B cell (primary cell): ENCODE data around the gene SPTBN1. TPM values are rescaled to one million over a fixed set of nuclear protein-coding genes. Genes with fewer than 3 reads are reported as not detected.

Experiments
- ATAC-seq: fragments of 200-7000 bp; cut with Tn5 transposase; one replicate; pipeline ENCODE4 v1.10.0; 2021; ENCODE audit warnings: low read depth, mild to moderate bottlenecking, moderate number of reproducible peaks, moderate library complexity
- CTCF ChIA-PET: fragments of 350-600 bp; sonication (Branson Sonifier 250); formaldehyde crosslinking; loops from one replicate; lab custom pipeline; 2021; ENCODE audit warnings: antibody characterized with exemption, inconsistent platforms; lab: Charles Lee
- POLR2A ChIA-PET: fragments of 350-600 bp; sonication (Branson Sonifier 250); formaldehyde crosslinking; loops from one replicate; lab custom pipeline; 2021; ENCODE audit warnings: antibody characterized with exemption; lab: Charles Lee
- DNase-seq: peaks from one replicate; pipeline ENCODE4 v3.0.0; 2013
- H2AFZ ChIP-seq: 2 replicates; pipeline ENCODE4 v1.6.1; 2012; ENCODE audit warnings: mild to moderate bottlenecking, low read depth, low read length; ENCODE audit not compliant: insufficient read depth, poor library complexity, severe bottlenecking
- H3K27ac ChIP-seq, 2 donors: 1 replicate in 1 of 2; 2 replicates in 1 of 2; pipeline ENCODE4 v1.5.1; 2012 to 2013; ENCODE audit warnings: low read length in 2 of 2, mild to moderate bottlenecking in 2 of 2, moderate library complexity in 1 of 2
- H3K27me3 ChIP-seq, 4 experiments: fragments of 200-600 bp in 1 of 4; sonication (generic) in 1 of 4; replicated peaks in 1 of 4; 1 replicate in 2 of 4; 2 replicates in 2 of 4; pipeline versions ENCODE4 v1.6.1 to v1.7.0; 2013 to 2016; ENCODE audit warnings: low read length in 3 of 4, mild to moderate bottlenecking in 2 of 4, mixed read lengths in 1 of 4, moderate library complexity in 1 of 4; ENCODE audit not compliant: insufficient read depth in 4 of 4, control insufficient read depth in 3 of 4; ENCODE audit errors: control extremely low read depth in 1 of 4
- H3K36me3 ChIP-seq, 2 experiments: replicated peaks in 1 of 2; 1 replicate in 1 of 2; 2 replicates in 1 of 2; pipeline versions ENCODE4 v1.6.1 to v1.7.1; 2013; ENCODE audit warnings: low read length in 1 of 2; ENCODE audit not compliant: insufficient read depth in 2 of 2, control insufficient read depth in 1 of 2; ENCODE audit errors: control extremely low read depth in 1 of 2, extremely low read depth in 1 of 2
- H3K4me1 ChIP-seq, 2 donors: fragments of 200-600 bp in 1 of 2; sonication (generic) in 1 of 2; 1 replicate in 1 of 2; 2 replicates in 1 of 2; pipeline versions ENCODE4 v1.5.1 to v1.6.1; 2013 to 2017; ENCODE audit warnings: low read length in 2 of 2; ENCODE audit not compliant: control insufficient read depth in 2 of 2, insufficient read depth in 2 of 2
- H3K4me2 ChIP-seq: replicated peaks from 2 replicates; pipeline ENCODE3; 2012; ENCODE audit warnings: mild to moderate bottlenecking, low read depth, low read length; ENCODE audit not compliant: poor library complexity, severe bottlenecking
- H3K4me3 ChIP-seq, 5 experiments: fragments of 200-600 bp in 1 of 5; sonication (generic) in 1 of 5; 1 replicate in 3 of 5; 2 replicates in 2 of 5; pipeline versions ENCODE4 v1.5.1 to v1.7.0; 2011 to 2016; ENCODE audit warnings: low read length in 4 of 5, mild to moderate bottlenecking in 4 of 5, low read depth in 2 of 5, control low read depth in 1 of 5, moderate library complexity in 1 of 5; ENCODE audit not compliant: insufficient read depth in 1 of 5; ENCODE audit errors: control extremely low read depth in 1 of 5, extremely low read depth in 1 of 5
- H3K79me2 ChIP-seq: fragments of 200-600 bp; sonication (generic); one replicate; pipeline ENCODE4 v1.6.0; 2016; ENCODE audit warnings: low read length; ENCODE audit not compliant: control insufficient read depth, insufficient read depth
- H3K9ac ChIP-seq: fragments of 200-600 bp; sonication (generic); 2 replicates; pipeline ENCODE4 v1.6.1; 2017; ENCODE audit warnings: mild to moderate bottlenecking, low read length, moderate library complexity
- H3K9me3 ChIP-seq, 3 donors: one replicate each; pipeline versions ENCODE4 v1.6.1 to v1.7.1; 2013; ENCODE audit warnings: low read length in 2 of 3; ENCODE audit not compliant: control insufficient read depth in 2 of 3, insufficient read depth in 1 of 3; ENCODE audit errors: control extremely low read depth in 1 of 3
- H4K20me1 ChIP-seq: 2 replicates; pipeline ENCODE4 v1.6.0; 2012; ENCODE audit warnings: mild to moderate bottlenecking, low read length; ENCODE audit not compliant: insufficient read depth, control insufficient read depth, poor library complexity, severe bottlenecking
- H3K27ac Mint-ChIP-seq: one replicate; pipeline ENCODE4 v1.8.0; 2021; ENCODE audit warnings: mixed read lengths
- H3K27me3 Mint-ChIP-seq: one replicate; pipeline ENCODE4 v1.8.0; 2021; ENCODE audit warnings: mixed read lengths
- H3K4me1 Mint-ChIP-seq: one replicate; pipeline ENCODE4 v1.8.0; 2021; ENCODE audit warnings: mixed read lengths
- H3K4me3 Mint-ChIP-seq: one replicate; pipeline ENCODE4 v1.8.0; 2021; ENCODE audit warnings: mixed read lengths
- H3K9me3 Mint-ChIP-seq: one replicate; pipeline ENCODE4 v1.8.0; 2022; ENCODE audit warnings: mixed read lengths; ENCODE audit not compliant: insufficient read depth
- EZH2 ChIP-seq: IDR thresholded peaks from 2 replicates; pipeline ENCODE4 v1.6.1; 2012; ENCODE audit warnings: borderline replicate concordance, low read depth, mild to moderate bottlenecking, moderate library complexity, low read length; ENCODE audit not compliant: insufficient read depth, poor library complexity, severe bottlenecking
- WGBS: methylation state at CpG from one replicate; pipeline ENCODE4 v1.1.5; 2013; ENCODE audit warnings: missing lambda C conversion rate; ENCODE audit not compliant: insufficient coverage; 5-methylcytosine and 5-hydroxymethylcytosine counted together
- intact Hi-C: fragments of 100-400 bp; cut with micrococcal nuclease; formaldehyde crosslinking; loops from one replicate; pipeline ENCODE4 v1.10.0; 2022
- polyA plus RNA-seq: library from polyadenylated mRNA; depleted of rRNA; stranded (reverse); fragments of >200 nt; gene quantifications from 2 replicates; pipeline ENCODE4 v1.2.3, GENCODE V29; 2012
- total RNA-seq, 2 donors: library from RNA; stranded (reverse); fragments of 120-200 nt in 1 of 2; gene quantifications; 1 replicate in 1 of 2; 2 replicates in 1 of 2; pipeline versions ENCODE4 v1.2.3 to v1.2.4, GENCODE V29; 2013 to 2022
- TF ChIP-seq, protein P1 (sequence below): fragments of 200-600 bp; IDR thresholded peaks from one replicate; pipeline ENCODE4 v1.8.0; 2022; ENCODE audit warnings: antibody characterized with exemption, mild to moderate bottlenecking

SPTBN1 gene
- total and polyA plus RNA-seq, 2 donors (not counting 1 experiment from before 2014, with no cell fraction given), result 43.7 to 144 TPM

DNA sequence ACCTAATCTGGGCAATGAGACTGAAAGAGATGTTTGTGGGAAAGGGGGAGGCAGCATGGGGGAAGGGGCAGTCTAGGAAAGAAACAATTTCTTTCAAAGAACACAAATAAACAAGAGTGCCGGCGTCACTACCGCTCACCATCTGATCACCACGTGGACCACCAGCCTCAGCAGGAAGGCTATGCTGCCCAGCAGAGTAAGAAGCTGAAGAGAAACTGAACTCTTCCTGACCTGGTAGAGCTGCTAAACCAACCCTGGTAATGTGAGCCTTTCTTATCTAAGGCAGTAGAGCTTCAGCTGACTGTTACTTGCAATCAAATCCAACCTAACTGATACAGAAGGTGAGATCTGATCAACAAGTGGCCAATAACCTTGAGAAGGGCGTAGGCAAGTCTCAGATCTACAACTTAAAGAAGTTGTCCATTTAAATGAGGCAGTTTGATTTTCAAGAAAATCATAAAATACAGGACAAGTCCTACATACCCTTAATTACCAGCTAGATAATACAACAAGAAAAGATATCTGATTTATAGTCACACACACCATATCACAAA, 44.2 kb upstream of the SPTBN1 start:
- H3K27me3 Mint-ChIP-seq, result peaks cover 60% of the 10 kb centered on the region
- no peak overlapping the region for H3K4me2 ChIP-seq
- H3K4me1 Mint-ChIP-seq, result no peaks in the 10 kb centered on the region
- no peak overlapping the region for H3K27ac ChIP-seq
- intact Hi-C loops, result no loop called here
- peaks cover 0 to 2% (median 0%) of the 10 kb centered on the region in 3 donors for H3K9me3 ChIP-seq
- H3K4me3 Mint-ChIP-seq, result no peak overlapping the region
- H3K4me1 ChIP-seq, result no peaks in the 10 kb centered on the region
- no peaks in the 10 kb centered on the region for H3K79me2 ChIP-seq
- ChIA-PET POLR2A (interaction anchor here (0.6 kb wide), 1 partner anchor 38 kb away, joined by 14 read pairs; no protein-coding TSS in a partner anchor), CTCF (interaction anchor here (1.1 kb wide), 1 partner anchor 305 kb away, joined by 3 read pairs; no protein-coding TSS in a partner anchor)
- no peaks in the 10 kb centered on the region for H3K9me3 Mint-ChIP-seq
- no peak overlapping the region for H3K9ac ChIP-seq
- TF ChIP-seq, protein P1, sequence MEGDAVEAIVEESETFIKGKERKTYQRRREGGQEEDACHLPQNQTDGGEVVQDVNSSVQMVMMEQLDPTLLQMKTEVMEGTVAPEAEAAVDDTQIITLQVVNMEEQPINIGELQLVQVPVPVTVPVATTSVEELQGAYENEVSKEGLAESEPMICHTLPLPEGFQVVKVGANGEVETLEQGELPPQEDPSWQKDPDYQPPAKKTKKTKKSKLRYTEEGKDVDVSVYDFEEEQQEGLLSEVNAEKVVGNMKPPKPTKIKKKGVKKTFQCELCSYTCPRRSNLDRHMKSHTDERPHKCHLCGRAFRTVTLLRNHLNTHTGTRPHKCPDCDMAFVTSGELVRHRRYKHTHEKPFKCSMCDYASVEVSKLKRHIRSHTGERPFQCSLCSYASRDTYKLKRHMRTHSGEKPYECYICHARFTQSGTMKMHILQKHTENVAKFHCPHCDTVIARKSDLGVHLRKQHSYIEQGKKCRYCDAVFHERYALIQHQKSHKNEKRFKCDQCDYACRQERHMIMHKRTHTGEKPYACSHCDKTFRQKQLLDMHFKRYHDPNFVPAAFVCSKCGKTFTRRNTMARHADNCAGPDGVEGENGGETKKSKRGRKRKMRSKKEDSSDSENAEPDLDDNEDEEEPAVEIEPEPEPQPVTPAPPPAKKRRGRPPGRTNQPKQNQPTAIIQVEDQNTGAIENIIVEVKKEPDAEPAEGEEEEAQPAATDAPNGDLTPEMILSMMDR, result no peak
- no peak for TF ChIP-seq EZH2
- no peaks in the 10 kb centered on the region for H4K20me1 ChIP-seq
- H3K27me3 ChIP-seq, result peaks cover 0 to 36% (median 30%) of the 10 kb centered on the region in 4 experiments
- no peaks in the 10 kb centered on the region for H3K36me3 ChIP-seq
- H3K27ac Mint-ChIP-seq, result no peak overlapping the region
- DNase-seq, result no peak
- no peak overlapping the region for H3K4me3 ChIP-seq
- no peak overlapping the region for H2AFZ ChIP-seq
- 97% methylated on average over 4 of the region's 5 CpGs for WGBS
- no peak for ATAC-seq

DNA sequence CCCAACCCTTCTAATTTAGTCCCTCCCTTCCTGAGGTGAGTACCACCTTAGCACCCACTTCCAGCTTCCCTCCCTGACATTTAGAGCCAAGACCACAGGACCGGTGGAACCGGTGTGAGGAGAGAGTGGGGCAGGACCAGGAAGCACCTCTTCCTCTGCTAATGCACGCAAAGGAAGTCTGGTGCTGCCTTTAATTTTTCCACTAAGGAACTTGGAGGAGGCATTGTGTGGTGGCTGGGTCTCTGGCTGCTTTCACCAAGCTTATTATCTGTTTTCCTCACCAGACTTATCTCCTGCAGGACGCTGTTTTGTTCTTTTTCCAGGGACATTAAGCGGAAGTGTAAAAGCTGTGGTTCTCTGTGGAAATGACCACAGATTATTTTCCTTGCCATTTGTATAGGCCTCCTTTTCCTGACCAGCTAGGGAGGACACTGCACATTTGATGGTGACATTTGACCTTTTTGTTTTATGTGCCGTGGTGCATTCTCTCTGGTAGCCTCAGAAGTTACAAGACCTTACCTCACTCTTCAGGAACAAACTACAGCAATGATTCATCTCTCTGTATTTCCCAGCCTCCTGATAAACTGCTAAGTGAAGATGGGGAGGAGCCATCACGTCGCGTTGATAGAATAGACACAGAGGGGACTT, 39.8 kb upstream of the SPTBN1 start:
- Histone ChIP-seq H3K4me3 (no peak overlapping the region), H3K4me1 (no peaks in the 10 kb centered on the region), H3K9me3 (peaks cover 0 to 2% (median 0%) of the 10 kb centered on the region in 3 donors), H3K79me2 (no peaks in the 10 kb centered on the region), H3K27me3 (peaks cover 0 to 24% (median 17%) of the 10 kb centered on the region in 4 experiments), H3K36me3 (no peaks in the 10 kb centered on the region), H3K4me2 (no peak overlapping the region), H2AFZ (no peak overlapping the region), H3K9ac (no peak overlapping the region), H4K20me1 (no peaks in the 10 kb centered on the region), H3K27ac (no peak overlapping the region)
- H3K4me1 Mint-ChIP-seq, result no peaks in the 10 kb centered on the region
- ATAC-seq (no peak), DNase-seq (no peak)
- ChIA-PET CTCF (no interaction called here), POLR2A (no interaction called here)
- TF ChIP-seq, protein P1, result no peak
- TF ChIP-seq EZH2, result no peak
- 17% methylated on average over 5 of the region's 9 CpGs for WGBS
- no peak overlapping the region for H3K27ac Mint-ChIP-seq
- H3K9me3 Mint-ChIP-seq, result no peaks in the 10 kb centered on the region
- H3K4me3 Mint-ChIP-seq, result no peak overlapping the region
- H3K27me3 Mint-ChIP-seq, result peaks cover 32% of the 10 kb centered on the region
- intact Hi-C loops, result no loop called here
